GM23338 (cell line): ENCODE measurements around the gene C6orf52.

Experiments
- CREB1 ChIP-seq: fragments of 250-450 bp; sonication (Bioruptor Pico); IDR thresholded peaks from 2 replicates; pipeline ENCODE4 v1.5.0; 2020; ENCODE audit warnings: low read depth, mild to moderate bottlenecking, moderate library complexity
- EZH2 ChIP-seq: fragments of 200-600 bp; sonication (generic); IDR thresholded peaks from one replicate; pipeline ENCODE4 v1.8.0; 2017; ENCODE audit warnings: antibody characterized with exemption, mild to moderate bottlenecking, low read depth; ENCODE audit not compliant: unreplicated experiment
- EZH2phosphoT487 ChIP-seq: fragments of 200-600 bp; sonication (generic); IDR thresholded peaks from one replicate; pipeline ENCODE4 v1.8.1; 2018; ENCODE audit warnings: antibody characterized with exemption; ENCODE audit not compliant: unreplicated experiment
- JUNB ChIP-seq: IDR thresholded peaks from one replicate; pipeline ENCODE4 v1.6.1; 2016; ENCODE audit warnings: antibody characterized with exemption; ENCODE audit not compliant: unreplicated experiment
- POLR2AphosphoS5 ChIP-seq: IDR thresholded peaks from 2 replicates; pipeline ENCODE4 v1.6.1; 2016; ENCODE audit warnings: antibody characterized with exemption, low read depth
- ZNF114 ChIP-seq: fragments of 250-450 bp; sonication (Bioruptor Pico); IDR thresholded peaks from 2 replicates; pipeline ENCODE4 v1.5.0; 2020; ENCODE audit warnings: mild to moderate bottlenecking, moderate library complexity
- ZNF331 ChIP-seq: fragments of 250-450 bp; sonication (Bioruptor Pico); IDR thresholded peaks from 2 replicates; pipeline ENCODE4 v1.5.0; 2020; ENCODE audit warnings: low read depth, mild to moderate bottlenecking, moderate library complexity
- TF ChIP-seq, protein P1 (sequence below), 2 experiments: fragments of 200-600 bp in 1 of 2; sonication (generic) in 1 of 2; conservative IDR thresholded peaks; 2 replicates each; pipeline versions ENCODE4 v1.5.1 to v1.6.1; 2016 to 2017; ENCODE audit warnings: antibody characterized with exemption in 2 of 2, low read depth in 2 of 2, mild to moderate bottlenecking in 2 of 2, moderate library complexity in 1 of 2
- TF ChIP-seq, protein P2 (sequence below): IDR thresholded peaks from one replicate; pipeline ENCODE4 v1.6.1; 2018; ENCODE audit warnings: antibody characterized with exemption; ENCODE audit not compliant: unreplicated experiment
- TF ChIP-seq, protein P3 (sequence below): IDR thresholded peaks from 2 replicates; pipeline ENCODE4 v1.6.1; 2016; ENCODE audit warnings: antibody characterized with exemption

DNA sequence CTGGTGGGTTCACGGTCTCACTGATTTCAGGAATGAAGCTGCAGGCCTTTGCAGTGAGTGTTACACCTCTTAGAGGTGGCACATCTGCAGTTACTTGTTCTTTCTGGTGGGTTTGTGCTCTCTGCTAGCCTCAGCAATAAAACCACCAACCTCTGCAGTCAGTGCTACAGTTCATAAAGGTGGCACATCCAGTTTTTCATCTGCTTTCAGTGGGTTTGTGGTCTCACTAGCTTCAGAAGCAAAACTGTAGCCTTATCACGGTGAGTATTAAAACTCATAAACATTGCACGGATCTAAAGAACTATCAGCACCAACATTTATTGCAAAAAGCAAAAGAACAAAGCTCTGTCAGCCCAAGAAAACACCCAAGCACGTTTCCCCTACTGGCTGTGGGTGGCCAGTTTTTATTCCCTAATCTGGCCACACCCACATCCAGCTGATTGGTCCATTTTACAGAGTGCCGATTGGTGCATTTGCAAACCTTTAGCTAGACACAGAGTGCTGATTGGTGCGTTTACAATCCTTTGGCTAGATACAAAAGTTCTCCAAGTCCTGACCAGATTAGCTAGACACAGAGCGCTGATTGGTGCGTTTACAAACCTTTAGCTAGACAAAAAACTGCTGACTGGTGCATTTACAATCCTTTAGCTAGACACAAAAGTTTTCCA, 25.0 kb upstream of the C6orf52 start:
- TF ChIP-seq, protein P1, sequence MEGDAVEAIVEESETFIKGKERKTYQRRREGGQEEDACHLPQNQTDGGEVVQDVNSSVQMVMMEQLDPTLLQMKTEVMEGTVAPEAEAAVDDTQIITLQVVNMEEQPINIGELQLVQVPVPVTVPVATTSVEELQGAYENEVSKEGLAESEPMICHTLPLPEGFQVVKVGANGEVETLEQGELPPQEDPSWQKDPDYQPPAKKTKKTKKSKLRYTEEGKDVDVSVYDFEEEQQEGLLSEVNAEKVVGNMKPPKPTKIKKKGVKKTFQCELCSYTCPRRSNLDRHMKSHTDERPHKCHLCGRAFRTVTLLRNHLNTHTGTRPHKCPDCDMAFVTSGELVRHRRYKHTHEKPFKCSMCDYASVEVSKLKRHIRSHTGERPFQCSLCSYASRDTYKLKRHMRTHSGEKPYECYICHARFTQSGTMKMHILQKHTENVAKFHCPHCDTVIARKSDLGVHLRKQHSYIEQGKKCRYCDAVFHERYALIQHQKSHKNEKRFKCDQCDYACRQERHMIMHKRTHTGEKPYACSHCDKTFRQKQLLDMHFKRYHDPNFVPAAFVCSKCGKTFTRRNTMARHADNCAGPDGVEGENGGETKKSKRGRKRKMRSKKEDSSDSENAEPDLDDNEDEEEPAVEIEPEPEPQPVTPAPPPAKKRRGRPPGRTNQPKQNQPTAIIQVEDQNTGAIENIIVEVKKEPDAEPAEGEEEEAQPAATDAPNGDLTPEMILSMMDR (conservative IDR thresholded peaks at IDR 0.05; ENCODE audit: low read depth in 2 of 2) = no peak
- TF ChIP-seq EZH2 = no peak
- TF ChIP-seq EZH2phosphoT487 = no peak
- TF ChIP-seq POLR2AphosphoS5 = no peak
- TF ChIP-seq CREB1 (CRISPR knock-in tag) = no peak
- TF ChIP-seq ZNF331 (CRISPR knock-in tag) = no peak
- no peak for TF ChIP-seq ZNF114 (CRISPR knock-in tag)
- TF ChIP-seq JUNB = no peak
- TF ChIP-seq, protein P2, sequence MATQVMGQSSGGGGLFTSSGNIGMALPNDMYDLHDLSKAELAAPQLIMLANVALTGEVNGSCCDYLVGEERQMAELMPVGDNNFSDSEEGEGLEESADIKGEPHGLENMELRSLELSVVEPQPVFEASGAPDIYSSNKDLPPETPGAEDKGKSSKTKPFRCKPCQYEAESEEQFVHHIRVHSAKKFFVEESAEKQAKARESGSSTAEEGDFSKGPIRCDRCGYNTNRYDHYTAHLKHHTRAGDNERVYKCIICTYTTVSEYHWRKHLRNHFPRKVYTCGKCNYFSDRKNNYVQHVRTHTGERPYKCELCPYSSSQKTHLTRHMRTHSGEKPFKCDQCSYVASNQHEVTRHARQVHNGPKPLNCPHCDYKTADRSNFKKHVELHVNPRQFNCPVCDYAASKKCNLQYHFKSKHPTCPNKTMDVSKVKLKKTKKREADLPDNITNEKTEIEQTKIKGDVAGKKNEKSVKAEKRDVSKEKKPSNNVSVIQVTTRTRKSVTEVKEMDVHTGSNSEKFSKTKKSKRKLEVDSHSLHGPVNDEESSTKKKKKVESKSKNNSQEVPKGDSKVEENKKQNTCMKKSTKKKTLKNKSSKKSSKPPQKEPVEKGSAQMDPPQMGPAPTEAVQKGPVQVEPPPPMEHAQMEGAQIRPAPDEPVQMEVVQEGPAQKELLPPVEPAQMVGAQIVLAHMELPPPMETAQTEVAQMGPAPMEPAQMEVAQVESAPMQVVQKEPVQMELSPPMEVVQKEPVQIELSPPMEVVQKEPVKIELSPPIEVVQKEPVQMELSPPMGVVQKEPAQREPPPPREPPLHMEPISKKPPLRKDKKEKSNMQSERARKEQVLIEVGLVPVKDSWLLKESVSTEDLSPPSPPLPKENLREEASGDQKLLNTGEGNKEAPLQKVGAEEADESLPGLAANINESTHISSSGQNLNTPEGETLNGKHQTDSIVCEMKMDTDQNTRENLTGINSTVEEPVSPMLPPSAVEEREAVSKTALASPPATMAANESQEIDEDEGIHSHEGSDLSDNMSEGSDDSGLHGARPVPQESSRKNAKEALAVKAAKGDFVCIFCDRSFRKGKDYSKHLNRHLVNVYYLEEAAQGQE = no peak
- TF ChIP-seq, protein P3, sequence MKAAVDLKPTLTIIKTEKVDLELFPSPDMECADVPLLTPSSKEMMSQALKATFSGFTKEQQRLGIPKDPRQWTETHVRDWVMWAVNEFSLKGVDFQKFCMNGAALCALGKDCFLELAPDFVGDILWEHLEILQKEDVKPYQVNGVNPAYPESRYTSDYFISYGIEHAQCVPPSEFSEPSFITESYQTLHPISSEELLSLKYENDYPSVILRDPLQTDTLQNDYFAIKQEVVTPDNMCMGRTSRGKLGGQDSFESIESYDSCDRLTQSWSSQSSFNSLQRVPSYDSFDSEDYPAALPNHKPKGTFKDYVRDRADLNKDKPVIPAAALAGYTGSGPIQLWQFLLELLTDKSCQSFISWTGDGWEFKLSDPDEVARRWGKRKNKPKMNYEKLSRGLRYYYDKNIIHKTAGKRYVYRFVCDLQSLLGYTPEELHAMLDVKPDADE = no peak
